KOPT-K1 (cell line): ENCODE data around the gene TRIM65.

Experiments used
- H3K27ac ChIP-seq: fragments of 200-600 bp; sonication (generic); 2 replicates; pipeline ENCODE4 v1.5.1; 2016; ENCODE audit warnings: antibody characterized with exemption, mild to moderate bottlenecking, low read depth, low read length; ENCODE audit not compliant: poor library complexity, severe bottlenecking
- H3K36me3 ChIP-seq: fragments of 200-600 bp; sonication (generic); 2 replicates; pipeline ENCODE4 v1.5.1; 2017; ENCODE audit warnings: antibody characterized with exemption, mild to moderate bottlenecking, low read length, moderate library complexity; ENCODE audit not compliant: insufficient read depth
- H3K9me3 ChIP-seq: fragments of 200-600 bp; sonication (generic); 2 replicates; pipeline ENCODE4 v1.5.1; 2017; ENCODE audit warnings: antibody characterized with exemption, low read length, mild to moderate bottlenecking; ENCODE audit not compliant: insufficient read depth, poor library complexity, severe bottlenecking

Gene TRIM65

GRCh38 chr17:75908201-75908600 lies 11.4 kb upstream of the TRIM65 start:
- Histone ChIP-seq H3K9me3 (no peaks in the 10 kb centered on the region), H3K27ac (peak overlapping the region; percentile 66), H3K36me3 (peaks cover 16% of the 10 kb centered on the region)

DNA sequence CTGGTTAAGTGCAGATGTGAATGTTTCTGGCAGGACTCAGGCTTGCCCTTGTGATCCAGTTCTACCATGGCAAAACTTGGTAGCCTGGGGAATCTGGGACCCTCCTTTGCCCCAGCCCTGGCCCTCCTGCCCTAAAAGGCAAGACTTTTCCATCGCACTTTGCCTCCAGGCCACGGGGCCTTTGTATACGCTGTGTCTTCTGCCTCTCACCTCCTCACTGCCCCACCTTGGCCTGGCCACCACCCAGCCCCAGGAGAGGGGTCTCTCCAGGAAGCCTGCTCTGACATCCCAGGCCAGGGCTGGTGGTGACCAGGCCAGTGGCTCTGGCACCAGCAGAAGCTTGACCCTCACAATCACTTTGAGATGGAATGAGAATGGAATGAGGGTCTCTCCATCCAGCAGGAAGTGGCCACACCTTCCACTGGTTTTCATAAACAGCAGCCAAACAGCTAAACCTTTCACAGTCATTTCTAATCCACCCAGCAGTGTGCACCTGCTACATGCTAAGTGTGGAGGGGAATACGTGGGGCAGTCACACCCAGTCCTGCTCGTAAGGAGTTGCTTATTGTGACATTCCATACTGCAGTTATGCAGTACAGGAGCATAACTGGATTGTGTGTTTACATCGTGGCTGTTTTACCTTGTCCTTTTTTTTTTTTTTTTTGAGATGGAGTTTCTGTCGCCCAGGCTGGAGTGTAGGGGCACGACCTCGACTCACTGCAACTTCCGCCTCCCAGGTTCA lies 9.6 kb upstream of the TRIM65 start:
- H3K9me3 ChIP-seq: no peaks in the 10 kb centered on the region
- peaks cover 20% of the 10 kb centered on the region for H3K36me3 ChIP-seq
- peak overlapping the region; percentile 82 for H3K27ac ChIP-seq

DNA sequence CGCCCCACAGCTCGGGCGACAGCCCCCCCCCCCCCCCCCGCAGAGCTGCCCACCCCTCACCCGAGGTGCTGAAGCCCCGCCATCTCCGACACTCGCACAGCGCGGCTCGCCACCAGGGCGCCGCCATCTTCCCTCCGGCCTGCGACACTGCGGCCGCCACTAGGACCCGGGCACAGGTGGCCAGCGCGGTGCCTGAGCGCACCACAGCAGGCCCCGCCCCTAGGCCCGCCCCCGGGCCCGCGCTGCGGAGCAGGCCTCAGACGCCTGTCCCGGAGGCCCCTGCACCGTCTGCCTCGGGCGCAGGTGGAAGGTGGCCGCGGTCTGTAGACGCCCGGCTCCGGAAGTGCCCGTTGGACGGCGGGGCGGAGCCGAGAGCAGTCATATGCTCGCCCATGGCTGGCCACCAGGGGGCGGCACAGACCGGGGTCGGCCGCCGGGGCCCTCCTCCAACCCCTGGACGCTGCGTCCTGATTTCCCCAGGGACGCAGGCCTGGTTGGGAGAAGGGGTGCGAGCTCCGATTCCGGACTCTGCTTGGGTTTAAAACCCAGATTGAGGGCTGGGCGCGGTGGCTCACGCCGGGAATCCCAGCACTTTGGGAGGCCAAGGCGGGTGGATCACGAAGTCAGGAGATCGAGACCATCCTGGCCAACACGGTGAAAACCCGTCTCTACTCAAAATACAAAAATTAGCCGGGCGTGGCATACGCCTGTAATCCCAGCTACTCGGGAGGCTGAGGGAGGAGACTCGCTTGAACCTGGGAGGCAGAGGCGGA lies 8.2 kb upstream of the TRIM65 start, which contains the start of gene MRPL38:
Gene MRPL38, minus strand, starts transcription at position 136 of the 773 bp plus-strand sequence. Its CDS starts 9 bp downstream, at position 127.
- Histone ChIP-seq H3K27ac (peak within 1 kb of the TSS; percentile 82), H3K36me3 (peaks cover 34% of the 10 kb centered on the region)

GRCh38 chr17:75902406-75902805 lies 5.7 kb upstream of the TRIM65 start:
- Histone ChIP-seq H3K27ac (no peak overlapping the region), H3K36me3 (peaks cover 60% of the 10 kb centered on the region), H3K9me3 (no peaks in the 10 kb centered on the region)

More for the DNA sequence above, 8.2 kb upstream of the TRIM65 start, which contains the start of gene MRPL38:
- no peaks in the 10 kb centered on the region for H3K9me3 ChIP-seq

- Histone ChIP-seq H3K27ac (no peak overlapping the region), H3K9me3 (no peaks in the 10 kb centered on the region), H3K36me3 (peaks cover 61% of the 10 kb centered on the region)
Observed at GRCh38 chr17:75901727-75902126, 5.0 kb upstream of the TRIM65 start.

- H3K27ac ChIP-seq: no peak overlapping the region
- no peaks in the 10 kb centered on the region for H3K9me3 ChIP-seq
- H3K36me3 ChIP-seq: peaks cover 61% of the 10 kb centered on the region
Observed at GRCh38 chr17:75900691-75901533, 4.2 kb upstream of the TRIM65 start.

DNA sequence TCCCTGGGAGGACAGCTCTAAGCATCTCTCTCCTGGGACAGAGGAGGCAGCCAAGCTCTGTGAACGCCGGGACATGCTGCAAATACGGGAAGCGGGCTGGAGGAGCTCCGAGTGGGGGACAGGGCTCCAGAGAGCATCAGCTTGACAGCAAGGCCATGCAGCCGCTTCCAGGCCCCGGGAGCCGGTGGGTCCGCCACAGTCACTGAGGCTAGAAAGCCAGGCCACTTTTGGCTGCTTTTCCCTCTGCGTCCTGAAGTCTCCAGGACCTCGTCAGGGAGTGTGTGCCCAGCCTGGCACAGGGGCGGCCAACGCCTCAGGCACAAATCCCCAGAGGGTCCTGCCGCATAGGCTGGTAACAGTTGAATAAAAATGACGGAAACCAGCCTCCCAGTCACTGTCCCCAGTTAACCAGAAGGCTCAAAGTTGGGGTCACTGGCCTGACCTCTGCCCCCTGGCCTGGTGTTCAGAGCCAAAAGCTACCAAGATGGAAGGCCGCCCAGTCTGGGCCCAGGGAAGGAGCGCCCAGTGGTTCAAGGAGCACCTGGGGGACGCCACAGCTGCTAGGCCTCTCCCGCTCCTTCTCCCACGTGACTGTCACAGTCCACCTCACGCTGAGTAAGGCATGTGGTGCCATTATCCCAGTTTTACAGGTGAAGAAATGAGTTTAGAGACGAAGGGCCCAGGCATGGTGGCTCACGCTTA lies 3.2 kb upstream of the TRIM65 start:
- Histone ChIP-seq H3K36me3 (peaks cover 61% of the 10 kb centered on the region), H3K9me3 (no peaks in the 10 kb centered on the region), H3K27ac (no peak overlapping the region)

DNA sequence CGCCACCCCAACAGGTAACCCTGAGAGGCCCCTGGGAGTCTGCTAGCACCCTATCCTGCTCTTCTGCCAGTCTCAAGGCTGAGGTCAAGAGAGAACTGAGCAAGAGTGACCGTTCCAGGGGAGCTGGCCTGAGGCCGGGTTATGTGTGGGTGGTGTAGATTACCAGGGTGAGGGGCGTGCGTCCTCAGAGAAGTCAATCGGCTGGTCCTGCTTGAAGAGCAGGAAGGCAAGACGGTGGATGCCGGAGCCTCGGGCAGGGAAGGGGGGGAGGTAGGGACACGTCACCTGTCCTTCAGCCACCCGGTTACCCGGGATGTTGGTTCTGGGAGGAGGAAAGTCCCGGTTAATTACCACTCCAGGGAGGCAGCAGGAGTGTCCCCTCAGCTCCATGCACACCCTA lies 2.6 kb upstream of the TRIM65 start:
- no peak overlapping the region for H3K27ac ChIP-seq
- H3K9me3 ChIP-seq: no peaks in the 10 kb centered on the region
- peaks cover 61% of the 10 kb centered on the region for H3K36me3 ChIP-seq

DNA sequence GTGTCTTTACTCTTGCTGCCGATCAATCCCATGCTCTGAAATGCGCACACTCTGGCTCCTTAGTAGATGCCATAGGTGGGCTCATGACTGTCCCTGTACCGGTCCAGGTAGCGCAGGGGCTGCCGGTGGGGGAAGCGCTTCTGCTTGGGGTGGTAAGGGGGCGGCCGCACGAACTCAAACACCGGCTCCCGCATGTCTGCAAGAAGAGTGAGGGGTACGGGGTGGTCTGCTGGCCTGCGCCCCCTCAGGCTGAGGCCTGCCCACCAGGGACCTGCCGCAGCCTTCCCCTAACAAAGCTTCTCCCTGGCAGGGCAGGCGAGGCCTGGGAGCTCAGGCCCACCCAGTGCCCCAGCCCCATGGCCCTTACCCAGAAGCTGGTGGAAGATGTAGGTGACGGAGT lies 2.0 kb upstream of the TRIM65 start:
- Histone ChIP-seq H3K9me3 (no peaks in the 10 kb centered on the region), H3K36me3 (peaks cover 66% of the 10 kb centered on the region), H3K27ac (no peak overlapping the region)

DNA sequence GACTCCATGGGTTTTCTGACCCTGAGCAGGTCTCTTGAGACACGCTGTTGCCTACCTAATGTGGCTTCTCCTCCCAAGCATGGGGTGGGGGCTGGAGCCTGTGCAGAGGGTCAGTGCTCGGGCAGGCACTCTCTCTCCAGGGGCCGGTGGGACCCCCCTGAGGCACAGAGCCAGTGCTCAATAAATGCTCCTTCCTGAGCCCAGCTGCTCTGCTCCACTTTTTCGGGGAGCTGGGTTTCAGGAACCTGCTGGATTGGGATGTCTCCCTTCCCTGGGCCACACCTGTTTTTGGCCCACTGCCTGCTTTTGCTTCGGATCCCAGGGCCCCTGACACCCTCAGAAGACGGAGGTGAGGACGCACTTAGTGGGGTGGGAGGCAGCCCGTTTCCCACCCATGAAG lies 1.3 kb upstream of the TRIM65 start:
- Histone ChIP-seq H3K36me3 (peaks cover 64% of the 10 kb centered on the region), H3K9me3 (no peaks in the 10 kb centered on the region), H3K27ac (no peak overlapping the region)

DNA sequence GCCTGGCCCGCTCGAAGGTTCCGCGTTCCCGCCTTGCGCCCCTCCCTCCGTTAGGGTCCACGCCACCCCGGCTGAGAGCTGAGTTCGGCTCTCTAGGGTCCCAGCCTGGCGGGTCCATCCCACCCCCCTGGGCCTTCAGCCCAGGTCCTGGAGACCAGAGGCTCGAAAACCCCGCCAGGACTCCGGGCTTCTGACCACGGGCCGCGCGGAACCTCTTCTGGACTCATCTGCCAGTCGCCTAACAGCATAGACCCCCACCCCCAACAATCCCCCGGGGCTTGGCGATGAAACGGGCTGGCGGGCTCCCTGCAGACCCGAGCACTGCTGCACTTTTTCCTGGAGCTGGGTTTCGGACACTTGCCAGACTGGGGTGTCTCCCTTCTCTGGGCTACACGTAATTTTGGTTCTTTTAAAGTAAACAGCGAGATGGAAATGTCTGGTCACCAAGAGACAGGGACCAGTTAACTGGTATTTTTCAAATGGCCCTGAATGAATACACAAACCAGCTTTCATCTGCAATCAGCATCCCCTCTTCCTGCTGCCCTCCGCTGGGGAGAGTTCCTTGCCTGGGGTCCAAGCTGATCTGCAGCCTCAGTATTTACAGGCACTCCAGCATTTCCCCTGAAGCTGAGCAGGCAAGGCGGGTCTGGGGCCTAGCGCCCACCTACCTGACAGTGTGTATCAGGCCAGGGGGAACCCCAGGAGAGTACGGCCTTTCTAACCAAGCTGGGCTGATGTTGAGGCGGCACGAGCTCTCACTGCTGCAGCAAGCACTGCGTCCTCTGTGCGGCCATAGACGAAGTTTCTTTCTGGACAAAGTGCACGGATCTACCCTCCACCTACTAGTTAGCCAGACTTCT lies 639 bp upstream of the TRIM65 start:
- peaks cover 63% of the 10 kb centered on the region for H3K36me3 ChIP-seq
- H3K9me3 ChIP-seq: no peaks in the 10 kb centered on the region
- peak overlapping the region; percentile 83 for H3K27ac ChIP-seq

GRCh38 chr17:75895370-75896155 lies 1.2 kb downstream of the TRIM65 start:
- H3K27ac ChIP-seq: peak overlapping the region; percentile 83
- H3K9me3 ChIP-seq: no peaks in the 10 kb centered on the region
- peaks cover 63% of the 10 kb centered on the region for H3K36me3 ChIP-seq

DNA sequence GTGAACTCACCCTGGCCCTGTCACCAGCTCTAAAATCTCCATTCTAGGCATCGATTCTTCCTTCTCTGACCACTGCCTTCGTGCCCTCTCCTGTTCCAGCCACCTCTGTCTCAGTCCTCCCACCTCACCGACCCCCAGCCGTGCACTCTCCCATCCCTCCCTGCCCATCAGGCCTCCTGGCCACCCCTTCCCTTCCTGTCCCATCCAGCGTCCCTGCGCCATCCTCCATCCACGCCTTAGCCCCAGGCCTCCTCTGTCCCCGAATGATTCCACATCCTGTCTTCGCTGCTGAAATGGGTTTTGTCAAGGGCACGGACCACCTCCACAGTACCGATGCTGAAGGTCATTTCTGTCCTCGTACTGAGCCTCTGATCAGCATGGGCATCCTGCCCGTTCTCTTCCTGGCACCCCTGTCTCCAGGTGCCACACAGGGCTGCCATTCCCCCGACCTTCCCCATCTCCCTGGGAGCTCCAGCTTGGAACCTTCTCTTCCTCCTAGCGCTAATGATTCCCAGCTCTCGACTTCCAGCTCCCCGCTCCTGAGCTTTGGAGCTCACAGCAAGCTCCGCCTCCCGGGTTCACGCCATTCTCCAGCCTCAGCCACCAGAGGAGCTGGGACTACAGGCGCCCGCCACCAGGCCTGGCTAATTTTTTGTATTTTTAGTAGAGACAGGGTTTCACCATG lies 2.6 kb downstream of the TRIM65 start:
- Histone ChIP-seq H3K36me3 (peaks cover 63% of the 10 kb centered on the region), H3K27ac (no peak overlapping the region), H3K9me3 (no peaks in the 10 kb centered on the region)
